Embryonic facial prominence (tissue), 1 donor: ENCODE data around the gene ANKRD28.
"Not testable (repeated sequence)": the region's sequence is repeated elsewhere in the genome, so short reads cannot be mapped to it uniquely, and the experiment has no call there.

Source experiments
- DNase-seq: peaks from one replicate; pipeline ENCODE4 v3.0.0-alpha.2; 2016; ENCODE audit errors: extremely low spot score

ANKRD28 gene

GRCh38 chr3:15803921-15804320, 6.1 kb upstream of the ANKRD28 start:
- DNase-seq: no peak

GRCh38 chr3:15801298-15801697, 3.5 kb upstream of the ANKRD28 start:
- no peak for DNase-seq

GRCh38 chr3:15800780-15801179, 3.0 kb upstream of the ANKRD28 start:
- no peak for DNase-seq

- no peak for DNase-seq
These were observed 2.5 kb upstream of the ANKRD28 start for GRCh38 chr3:15800327-15800726.

- DNase-seq: no peak
These were observed 910 bp upstream of the ANKRD28 start for GRCh38 chr3:15798533-15799245.

GRCh38 chr3:15796771-15797641, 773 bp downstream of the ANKRD28 start:
- DNase-seq: no peak

GRCh38 chr3:15796331-15796730, 1.4 kb downstream of the ANKRD28 start:
- no peak for DNase-seq

- no peak for DNase-seq
These were observed 2.0 kb downstream of the ANKRD28 start for GRCh38 chr3:15795651-15796308.

GRCh38 chr3:15794842-15795650, 2.7 kb downstream of the ANKRD28 start:
- DNase-seq: no peak

- no peak for DNase-seq
These were observed 3.4 kb downstream of the ANKRD28 start for GRCh38 chr3:15794303-15794771.

- DNase-seq: no peak
These were observed 6.3 kb downstream of the ANKRD28 start for GRCh38 chr3:15791525-15791924.

GRCh38 chr3:15787941-15788340, 9.8 kb downstream of the ANKRD28 start:
- DNase-seq: no peak

- no peak for DNase-seq
These were observed 10.3 kb downstream of the ANKRD28 start for GRCh38 chr3:15787526-15787925.

- no peak for DNase-seq
These were observed 14.3 kb downstream of the ANKRD28 start for GRCh38 chr3:15783361-15783969.

GRCh38 chr3:15782429-15782828, 15.3 kb downstream of the ANKRD28 start:
- DNase-seq: no peak

- no peak for DNase-seq
These were observed 16.0 kb downstream of the ANKRD28 start for GRCh38 chr3:15781637-15782402.

GRCh38 chr3:15781131-15781530, 16.6 kb downstream of the ANKRD28 start:
- DNase-seq: no peak

GRCh38 chr3:15779111-15779510, 18.7 kb downstream of the ANKRD28 start:
- DNase-seq: no peak

- DNase-seq: no peak
These were observed 19.4 kb downstream of the ANKRD28 start for GRCh38 chr3:15778332-15778858.

GRCh38 chr3:15774931-15775560, 22.7 kb downstream of the ANKRD28 start:
- DNase-seq: not testable (repeated sequence)
